Breast epithelium (tissue), 4 donors: ENCODE results near the gene SET. TPM values are rescaled to one million over a fixed set of nuclear protein-coding genes. Genes with fewer than 3 reads are reported as not detected.
"Not testable (repeated sequence)": the region's sequence is repeated elsewhere in the genome, so short reads cannot be mapped to it uniquely, and the experiment has no call there.

Experiments used
- DNase-seq, 2 donors: peaks; one replicate each; pipeline ENCODE4 v3.0.0-alpha.2; 2019; ENCODE audit warnings: low spot score in 2 of 2
- H3K27ac ChIP-seq, 2 donors: fragments of 200-600 bp; sonication (generic) in 1 of 2; one replicate each; pipeline ENCODE4 v1.5.1; 2016 to 2019; ENCODE audit warnings: mild to moderate bottlenecking in 1 of 2
- H3K27me3 ChIP-seq, 2 donors: fragments of 200-600 bp; sonication (generic) in 1 of 2; one replicate each; pipeline versions ENCODE4 v1.5.1 to v1.6.0; 2017 to 2019; ENCODE audit warnings: control low read depth in 1 of 2, mild to moderate bottlenecking in 1 of 2
- H3K36me3 ChIP-seq: fragments of 200-600 bp; one replicate; pipeline ENCODE4 v1.5.1; 2019
- H3K4me1 ChIP-seq, 2 donors: fragments of 200-600 bp; sonication (generic); one replicate each; pipeline ENCODE4 v1.5.1; 2016 to 2019; ENCODE audit warnings: control low read depth in 1 of 2
- H3K4me3 ChIP-seq, 3 donors: fragments of 200-600 bp; sonication (generic); 1 replicate in 2 of 3; 2 replicates in 1 of 3; pipeline ENCODE4 v1.5.1; 2016 to 2019; ENCODE audit warnings: mild to moderate bottlenecking in 3 of 3, moderate library complexity in 2 of 3
- H3K9me3 ChIP-seq, 2 donors: fragments of 200-600 bp; sonication (generic) in 1 of 2; one replicate each; pipeline ENCODE4 v1.5.1; 2016 to 2019; ENCODE audit warnings: control low read depth in 1 of 2
- POLR2A ChIP-seq: fragments of 450-650 bp; IDR thresholded peaks from one replicate; pipeline ENCODE4 v1.6.1; 2016; ENCODE audit warnings: antibody characterized with exemption, mild to moderate bottlenecking, moderate library complexity
- POLR2AphosphoS5 ChIP-seq, 3 donors: sonication (generic); formaldehyde crosslinking; IDR thresholded peaks; one replicate each; pipeline ENCODE4 v1.6.1; 2017; ENCODE audit warnings: antibody characterized with exemption in 3 of 3
- intact Hi-C: fragments of 100-400 bp; cut with DNase I; formaldehyde crosslinking; loops from one replicate; pipeline ENCODE4 v1.15.1; 2023; ENCODE audit warnings: low total_unique reads
- total RNA-seq, 3 donors: library from RNA; depleted of rRNA; stranded (reverse); fragments of >200 nt; gene quantifications; one replicate each; pipeline ENCODE4 v1.1.0, GENCODE V29; 2016
- TF ChIP-seq, protein P1 (sequence below), 3 donors: fragments of 450-650 bp; IDR thresholded peaks; one replicate each; pipeline ENCODE4 v1.5.1; 2016 to 2017; ENCODE audit warnings: antibody characterized with exemption in 3 of 3, mild to moderate bottlenecking in 3 of 3, moderate library complexity in 3 of 3

The SET gene
- total RNA-seq, 3 donors from 2014 or later, result 142 to 168 (median 158) TPM

DNA sequence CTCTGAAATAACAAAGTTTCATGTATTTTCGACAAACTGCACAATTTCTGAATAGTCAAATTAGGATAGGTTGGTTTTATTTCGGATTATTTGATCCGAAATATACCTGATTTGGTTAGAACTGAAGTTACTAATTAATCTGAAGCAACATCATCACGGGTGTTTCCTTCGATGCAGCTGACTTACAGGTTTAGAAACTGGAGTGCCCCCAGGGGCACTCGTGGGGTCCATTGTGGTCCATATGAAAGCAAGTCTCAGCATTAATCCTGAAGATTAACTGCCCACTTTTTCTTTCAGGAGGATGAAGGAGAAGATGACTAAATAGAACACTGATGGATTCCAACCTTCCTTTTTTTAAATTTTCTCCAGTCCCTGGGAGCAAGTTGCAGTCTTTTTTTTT, 5.3 kb downstream of the SET start:
- TF ChIP-seq POLR2AphosphoS5 (IDR thresholded peaks at IDR 0.05) (no peak), POLR2A (no peak)
- TF ChIP-seq, protein P1, sequence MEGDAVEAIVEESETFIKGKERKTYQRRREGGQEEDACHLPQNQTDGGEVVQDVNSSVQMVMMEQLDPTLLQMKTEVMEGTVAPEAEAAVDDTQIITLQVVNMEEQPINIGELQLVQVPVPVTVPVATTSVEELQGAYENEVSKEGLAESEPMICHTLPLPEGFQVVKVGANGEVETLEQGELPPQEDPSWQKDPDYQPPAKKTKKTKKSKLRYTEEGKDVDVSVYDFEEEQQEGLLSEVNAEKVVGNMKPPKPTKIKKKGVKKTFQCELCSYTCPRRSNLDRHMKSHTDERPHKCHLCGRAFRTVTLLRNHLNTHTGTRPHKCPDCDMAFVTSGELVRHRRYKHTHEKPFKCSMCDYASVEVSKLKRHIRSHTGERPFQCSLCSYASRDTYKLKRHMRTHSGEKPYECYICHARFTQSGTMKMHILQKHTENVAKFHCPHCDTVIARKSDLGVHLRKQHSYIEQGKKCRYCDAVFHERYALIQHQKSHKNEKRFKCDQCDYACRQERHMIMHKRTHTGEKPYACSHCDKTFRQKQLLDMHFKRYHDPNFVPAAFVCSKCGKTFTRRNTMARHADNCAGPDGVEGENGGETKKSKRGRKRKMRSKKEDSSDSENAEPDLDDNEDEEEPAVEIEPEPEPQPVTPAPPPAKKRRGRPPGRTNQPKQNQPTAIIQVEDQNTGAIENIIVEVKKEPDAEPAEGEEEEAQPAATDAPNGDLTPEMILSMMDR (IDR thresholded peaks at IDR 0.05), result no peak
- H3K4me1 ChIP-seq, result peaks cover 0 to 4% of the 10 kb centered on the region in 2 donors
- no peak for DNase-seq
- no peaks in the 10 kb centered on the region for H3K27me3 ChIP-seq
- no peak overlapping the region for H3K4me3 ChIP-seq
- intact Hi-C loops, result loop anchor here (2.0 kb wide), 1 partner anchor 16 kb away; no protein-coding TSS in a partner anchor
- H3K27ac ChIP-seq, result no peak overlapping the region
- no peaks in the 10 kb centered on the region for H3K36me3 ChIP-seq
- no peaks in the 10 kb centered on the region for H3K9me3 ChIP-seq

DNA sequence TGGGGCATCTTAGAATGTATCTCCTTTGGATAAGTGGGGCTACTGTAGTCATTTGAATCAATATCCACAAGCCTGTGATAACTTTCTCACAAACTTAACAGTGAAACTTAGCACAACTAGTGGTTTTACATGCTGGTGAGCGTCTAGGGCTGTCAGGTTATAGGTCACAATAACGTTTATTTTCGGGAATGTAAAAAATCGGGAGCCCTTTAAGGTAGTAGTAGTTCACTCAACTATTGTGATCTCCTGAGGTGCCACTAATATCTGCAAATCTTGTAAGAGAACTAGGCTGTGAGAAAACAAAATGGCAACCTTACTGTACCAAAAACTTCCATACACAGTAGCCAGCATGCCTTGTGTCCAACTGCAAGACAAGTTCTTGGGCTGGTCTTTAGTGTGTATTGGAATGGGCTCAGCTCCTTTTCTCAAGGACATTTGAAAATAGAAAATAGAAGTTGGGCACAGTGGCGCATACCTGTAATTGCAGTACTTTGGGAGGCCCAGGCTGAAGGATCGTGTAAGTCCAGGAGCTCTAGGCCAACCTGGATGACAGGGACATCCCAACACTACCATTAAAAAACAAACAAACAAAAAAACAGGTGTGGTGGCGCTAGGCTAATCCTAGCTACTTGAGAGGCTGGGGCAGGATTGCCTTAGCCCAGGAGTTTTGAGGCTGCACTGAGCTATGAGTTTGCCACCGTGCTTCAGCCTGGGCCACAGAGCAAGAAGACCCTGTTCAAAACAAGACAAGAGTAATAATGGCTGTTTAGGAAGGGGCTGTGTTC, 8.1 kb downstream of the SET start:
- intact Hi-C loops, result no loop called here
- Histone ChIP-seq H3K36me3 (no peaks in the 10 kb centered on the region), H3K4me3 (no peak overlapping the region), H3K4me1 (no peaks in the 10 kb centered on the region), H3K27me3 (no peaks in the 10 kb centered on the region), H3K9me3 (no peaks in the 10 kb centered on the region), H3K27ac (no peak overlapping the region)
- TF ChIP-seq POLR2A (no peak), POLR2AphosphoS5 (IDR thresholded peaks at IDR 0.05) (no peak)
- TF ChIP-seq, protein P1 (IDR thresholded peaks at IDR 0.05), result no peak
- DNase-seq, result no peak

DNA sequence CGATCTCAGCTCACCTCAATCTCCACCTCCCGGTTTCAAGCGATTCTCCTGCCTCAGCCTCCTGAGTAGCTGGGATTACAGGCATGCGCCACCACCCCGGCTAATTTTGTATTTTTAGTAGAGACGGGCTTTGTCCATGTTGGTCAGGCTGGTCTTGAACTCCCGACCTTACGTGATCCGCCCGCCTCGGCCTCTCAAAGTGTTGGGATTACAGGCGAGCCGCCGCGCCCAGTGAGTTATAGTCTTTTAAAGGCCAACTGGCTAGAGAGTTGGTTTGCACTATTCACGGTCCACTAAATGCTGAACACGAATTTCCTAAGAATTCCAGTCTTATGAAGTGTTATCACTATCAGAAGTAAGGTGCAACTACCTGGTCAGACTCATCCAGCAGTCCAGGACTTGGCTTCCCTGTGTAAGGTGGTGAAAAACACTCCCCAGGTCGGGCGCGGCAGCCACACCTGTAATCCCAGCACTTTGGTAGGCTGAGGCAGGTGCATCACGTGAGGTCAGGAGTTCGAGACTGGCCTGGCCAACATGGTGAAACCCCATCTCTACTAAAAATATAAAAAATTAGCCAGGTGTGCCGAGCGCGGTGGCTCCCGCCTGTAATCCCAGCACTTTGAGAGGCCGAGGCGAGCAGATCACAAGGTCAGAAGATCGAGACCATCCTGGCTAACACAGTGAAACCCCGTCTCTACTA, 10.2 kb downstream of the SET start:
- H3K9me3 ChIP-seq, H3K4me1 ChIP-seq, H3K27ac ChIP-seq, H3K27me3 ChIP-seq, H3K4me3 ChIP-seq, DNase-seq, H3K36me3 ChIP-seq, intact Hi-C loops: not testable (repeated sequence)

DNA sequence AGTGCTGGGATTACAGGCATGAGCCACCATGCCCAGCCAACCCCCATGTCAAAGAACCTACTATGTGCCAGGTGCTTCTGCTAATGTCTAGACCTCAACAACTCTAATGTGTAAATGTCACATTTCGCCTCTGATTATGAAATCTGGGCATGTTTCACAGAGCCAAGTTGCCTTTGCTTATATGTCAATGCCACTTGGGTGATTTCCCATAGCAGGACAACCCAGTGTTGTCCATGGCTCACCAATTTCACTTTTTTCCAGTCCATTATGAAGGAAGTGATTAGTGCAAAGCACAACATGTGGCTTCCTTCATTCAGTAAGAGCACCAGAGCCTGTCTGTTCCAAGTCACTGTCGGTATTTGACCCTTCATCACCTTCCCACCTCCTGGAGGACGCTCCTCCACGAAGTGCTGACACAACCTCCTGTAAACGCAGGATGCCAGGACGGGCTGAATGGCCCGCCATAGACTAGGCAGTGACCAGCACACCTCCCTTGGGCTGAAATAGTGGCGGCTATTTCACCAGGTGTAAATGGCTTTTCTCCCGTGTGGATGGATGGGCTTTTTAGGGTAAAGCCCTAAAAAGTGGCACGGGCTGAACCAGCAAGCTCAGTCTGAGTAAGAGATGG, 12.3 kb downstream of the SET start:
- Histone ChIP-seq H3K27ac (no peak overlapping the region), H3K27me3 (no peaks in the 10 kb centered on the region), H3K9me3 (no peaks in the 10 kb centered on the region), H3K4me3 (no peak overlapping the region), H3K4me1 (no peaks in the 10 kb centered on the region), H3K36me3 (no peaks in the 10 kb centered on the region)
- intact Hi-C loops, result no loop called here
- no peak for DNase-seq
- TF ChIP-seq POLR2AphosphoS5 (IDR thresholded peaks at IDR 0.05) (no peak), POLR2A (no peak)
- TF ChIP-seq, protein P1 (IDR thresholded peaks at IDR 0.05), result no peak

DNA sequence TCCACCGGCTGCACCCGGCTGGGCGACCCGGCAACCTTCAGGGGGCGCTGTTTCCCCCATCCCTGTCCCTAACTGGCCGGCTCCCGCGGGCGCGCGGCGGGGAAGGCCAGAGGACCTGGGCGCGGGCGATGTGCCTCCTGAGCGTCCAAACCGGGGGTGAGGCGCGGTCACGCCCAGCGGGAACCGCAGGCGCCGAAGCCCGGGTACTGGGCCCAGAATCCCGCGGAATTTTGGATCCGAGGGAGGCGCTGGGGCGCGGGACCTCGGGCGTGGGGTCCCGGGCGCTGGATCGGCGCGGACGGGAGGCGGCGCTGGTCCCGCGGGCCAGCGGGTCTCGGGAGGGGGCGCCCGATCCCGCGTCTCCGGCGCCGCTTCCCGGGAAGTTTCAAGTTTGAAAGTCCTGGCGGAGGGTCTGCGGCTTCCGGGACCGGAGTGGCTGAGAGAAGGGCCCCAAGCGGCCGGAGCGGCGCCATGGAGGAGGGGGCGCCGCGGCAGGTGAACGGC, 13.5 kb downstream of the SET start, which contains the start of gene PKN3:
PKN3 (plus strand) TSS at position 59 of the 504 bp plus-strand sequence; CDS start at position 472, 413 bp downstream.
- intact Hi-C loops, result no loop called here
- TF ChIP-seq, protein P1 (IDR thresholded peaks at IDR 0.05), result peak; percentile 87
- TF ChIP-seq POLR2AphosphoS5 (IDR thresholded peaks at IDR 0.05) (peak in 2 of 3 donors; percentile 18 to 28), POLR2A (no peak)
- peak; percentile 67 to 88 for DNase-seq
- Histone ChIP-seq H3K4me3 (peak within 1 kb of the TSS; percentile 80 to 97 (median 83)), H3K9me3 (no peaks in the 10 kb centered on the region), H3K27ac (peak within 1 kb of the TSS; percentile 83 to 91), H3K27me3 (no peaks in the 10 kb centered on the region), H3K4me1 (no peaks in the 10 kb centered on the region), H3K36me3 (no peaks in the 10 kb centered on the region)
